B cell (primary cell): ENCODE data around the gene AAR2. TPM values are rescaled to one million over a fixed set of nuclear protein-coding genes. Genes with fewer than 3 reads are reported as not detected.

ENCODE experiments used
- ATAC-seq: fragments of 200-7000 bp; cut with Tn5 transposase; one replicate; pipeline ENCODE4 v1.10.0; 2021; ENCODE audit warnings: low read depth, mild to moderate bottlenecking, moderate number of reproducible peaks, moderate library complexity
- CTCF ChIA-PET: fragments of 350-600 bp; sonication (Branson Sonifier 250); formaldehyde crosslinking; loops from one replicate; lab custom pipeline; 2021; ENCODE audit warnings: antibody characterized with exemption, inconsistent platforms; lab: Charles Lee
- POLR2A ChIA-PET: fragments of 350-600 bp; sonication (Branson Sonifier 250); formaldehyde crosslinking; loops from one replicate; lab custom pipeline; 2021; ENCODE audit warnings: antibody characterized with exemption; lab: Charles Lee
- DNase-seq: peaks from one replicate; pipeline ENCODE4 v3.0.0; 2013
- H2AFZ ChIP-seq: 2 replicates; pipeline ENCODE4 v1.6.1; 2012; ENCODE audit warnings: mild to moderate bottlenecking, low read depth, low read length; ENCODE audit not compliant: insufficient read depth, poor library complexity, severe bottlenecking
- H3K27ac ChIP-seq, 2 donors: 1 replicate in 1 of 2; 2 replicates in 1 of 2; pipeline ENCODE4 v1.5.1; 2012 to 2013; ENCODE audit warnings: low read length in 2 of 2, mild to moderate bottlenecking in 2 of 2, moderate library complexity in 1 of 2
- H3K27me3 ChIP-seq, 4 experiments: fragments of 200-600 bp in 1 of 4; sonication (generic) in 1 of 4; replicated peaks in 1 of 4; 1 replicate in 2 of 4; 2 replicates in 2 of 4; pipeline versions ENCODE4 v1.6.1 to v1.7.0; 2013 to 2016; ENCODE audit warnings: low read length in 3 of 4, mild to moderate bottlenecking in 2 of 4, mixed read lengths in 1 of 4, moderate library complexity in 1 of 4; ENCODE audit not compliant: insufficient read depth in 4 of 4, control insufficient read depth in 3 of 4; ENCODE audit errors: control extremely low read depth in 1 of 4
- H3K36me3 ChIP-seq, 2 experiments: replicated peaks in 1 of 2; 1 replicate in 1 of 2; 2 replicates in 1 of 2; pipeline versions ENCODE4 v1.6.1 to v1.7.1; 2013; ENCODE audit warnings: low read length in 1 of 2; ENCODE audit not compliant: insufficient read depth in 2 of 2, control insufficient read depth in 1 of 2; ENCODE audit errors: control extremely low read depth in 1 of 2, extremely low read depth in 1 of 2
- H3K4me1 ChIP-seq, 2 donors: fragments of 200-600 bp in 1 of 2; sonication (generic) in 1 of 2; 1 replicate in 1 of 2; 2 replicates in 1 of 2; pipeline versions ENCODE4 v1.5.1 to v1.6.1; 2013 to 2017; ENCODE audit warnings: low read length in 2 of 2; ENCODE audit not compliant: control insufficient read depth in 2 of 2, insufficient read depth in 2 of 2
- H3K4me2 ChIP-seq: replicated peaks from 2 replicates; pipeline ENCODE3; 2012; ENCODE audit warnings: mild to moderate bottlenecking, low read depth, low read length; ENCODE audit not compliant: poor library complexity, severe bottlenecking
- H3K4me3 ChIP-seq, 5 experiments: fragments of 200-600 bp in 1 of 5; sonication (generic) in 1 of 5; 1 replicate in 3 of 5; 2 replicates in 2 of 5; pipeline versions ENCODE4 v1.5.1 to v1.7.0; 2011 to 2016; ENCODE audit warnings: low read length in 4 of 5, mild to moderate bottlenecking in 4 of 5, low read depth in 2 of 5, control low read depth in 1 of 5, moderate library complexity in 1 of 5; ENCODE audit not compliant: insufficient read depth in 1 of 5; ENCODE audit errors: control extremely low read depth in 1 of 5, extremely low read depth in 1 of 5
- H3K79me2 ChIP-seq: fragments of 200-600 bp; sonication (generic); one replicate; pipeline ENCODE4 v1.6.0; 2016; ENCODE audit warnings: low read length; ENCODE audit not compliant: control insufficient read depth, insufficient read depth
- H3K9ac ChIP-seq: fragments of 200-600 bp; sonication (generic); 2 replicates; pipeline ENCODE4 v1.6.1; 2017; ENCODE audit warnings: mild to moderate bottlenecking, low read length, moderate library complexity
- H3K9me3 ChIP-seq, 3 donors: one replicate each; pipeline versions ENCODE4 v1.6.1 to v1.7.1; 2013; ENCODE audit warnings: low read length in 2 of 3; ENCODE audit not compliant: control insufficient read depth in 2 of 3, insufficient read depth in 1 of 3; ENCODE audit errors: control extremely low read depth in 1 of 3
- H4K20me1 ChIP-seq: 2 replicates; pipeline ENCODE4 v1.6.0; 2012; ENCODE audit warnings: mild to moderate bottlenecking, low read length; ENCODE audit not compliant: insufficient read depth, control insufficient read depth, poor library complexity, severe bottlenecking
- H3K27ac Mint-ChIP-seq: one replicate; pipeline ENCODE4 v1.8.0; 2021; ENCODE audit warnings: mixed read lengths
- H3K27me3 Mint-ChIP-seq: one replicate; pipeline ENCODE4 v1.8.0; 2021; ENCODE audit warnings: mixed read lengths
- H3K4me1 Mint-ChIP-seq: one replicate; pipeline ENCODE4 v1.8.0; 2021; ENCODE audit warnings: mixed read lengths
- H3K4me3 Mint-ChIP-seq: one replicate; pipeline ENCODE4 v1.8.0; 2021; ENCODE audit warnings: mixed read lengths
- H3K9me3 Mint-ChIP-seq: one replicate; pipeline ENCODE4 v1.8.0; 2022; ENCODE audit warnings: mixed read lengths; ENCODE audit not compliant: insufficient read depth
- EZH2 ChIP-seq: IDR thresholded peaks from 2 replicates; pipeline ENCODE4 v1.6.1; 2012; ENCODE audit warnings: borderline replicate concordance, low read depth, mild to moderate bottlenecking, moderate library complexity, low read length; ENCODE audit not compliant: insufficient read depth, poor library complexity, severe bottlenecking
- WGBS: methylation state at CpG from one replicate; pipeline ENCODE4 v1.1.5; 2013; ENCODE audit warnings: missing lambda C conversion rate; ENCODE audit not compliant: insufficient coverage; 5-methylcytosine and 5-hydroxymethylcytosine counted together
- intact Hi-C: fragments of 100-400 bp; cut with micrococcal nuclease; formaldehyde crosslinking; loops from one replicate; pipeline ENCODE4 v1.10.0; 2022
- polyA minus RNA-seq: library from RNA; depleted of rRNA, polyadenylated mRNA; stranded (reverse); fragments of >200 nt; gene quantifications from 2 replicates; pipeline ENCODE4 v1.2.3, GENCODE V29; 2012
- polyA plus RNA-seq: library from polyadenylated mRNA; depleted of rRNA; stranded (reverse); fragments of >200 nt; gene quantifications from 2 replicates; pipeline ENCODE4 v1.2.3, GENCODE V29; 2012
- total RNA-seq, 2 donors: library from RNA; stranded (reverse); fragments of 120-200 nt in 1 of 2; gene quantifications; 1 replicate in 1 of 2; 2 replicates in 1 of 2; pipeline versions ENCODE4 v1.2.3 to v1.2.4, GENCODE V29; 2013 to 2022
- TF ChIP-seq, protein P1 (sequence below): fragments of 200-600 bp; IDR thresholded peaks from one replicate; pipeline ENCODE4 v1.8.0; 2022; ENCODE audit warnings: antibody characterized with exemption, mild to moderate bottlenecking

The AAR2 gene, protein sequence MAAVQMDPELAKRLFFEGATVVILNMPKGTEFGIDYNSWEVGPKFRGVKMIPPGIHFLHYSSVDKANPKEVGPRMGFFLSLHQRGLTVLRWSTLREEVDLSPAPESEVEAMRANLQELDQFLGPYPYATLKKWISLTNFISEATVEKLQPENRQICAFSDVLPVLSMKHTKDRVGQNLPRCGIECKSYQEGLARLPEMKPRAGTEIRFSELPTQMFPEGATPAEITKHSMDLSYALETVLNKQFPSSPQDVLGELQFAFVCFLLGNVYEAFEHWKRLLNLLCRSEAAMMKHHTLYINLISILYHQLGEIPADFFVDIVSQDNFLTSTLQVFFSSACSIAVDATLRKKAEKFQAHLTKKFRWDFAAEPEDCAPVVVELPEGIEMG
- 21.3 and 22.0 TPM in 2 replicates for total RNA-seq
- 18.7 TPM for total RNA-seq (2013)
- 9.5 and 10.3 TPM in 2 replicates for polyA plus RNA-seq
- 23.7 and 29.3 TPM in 2 replicates for polyA minus RNA-seq

DNA sequence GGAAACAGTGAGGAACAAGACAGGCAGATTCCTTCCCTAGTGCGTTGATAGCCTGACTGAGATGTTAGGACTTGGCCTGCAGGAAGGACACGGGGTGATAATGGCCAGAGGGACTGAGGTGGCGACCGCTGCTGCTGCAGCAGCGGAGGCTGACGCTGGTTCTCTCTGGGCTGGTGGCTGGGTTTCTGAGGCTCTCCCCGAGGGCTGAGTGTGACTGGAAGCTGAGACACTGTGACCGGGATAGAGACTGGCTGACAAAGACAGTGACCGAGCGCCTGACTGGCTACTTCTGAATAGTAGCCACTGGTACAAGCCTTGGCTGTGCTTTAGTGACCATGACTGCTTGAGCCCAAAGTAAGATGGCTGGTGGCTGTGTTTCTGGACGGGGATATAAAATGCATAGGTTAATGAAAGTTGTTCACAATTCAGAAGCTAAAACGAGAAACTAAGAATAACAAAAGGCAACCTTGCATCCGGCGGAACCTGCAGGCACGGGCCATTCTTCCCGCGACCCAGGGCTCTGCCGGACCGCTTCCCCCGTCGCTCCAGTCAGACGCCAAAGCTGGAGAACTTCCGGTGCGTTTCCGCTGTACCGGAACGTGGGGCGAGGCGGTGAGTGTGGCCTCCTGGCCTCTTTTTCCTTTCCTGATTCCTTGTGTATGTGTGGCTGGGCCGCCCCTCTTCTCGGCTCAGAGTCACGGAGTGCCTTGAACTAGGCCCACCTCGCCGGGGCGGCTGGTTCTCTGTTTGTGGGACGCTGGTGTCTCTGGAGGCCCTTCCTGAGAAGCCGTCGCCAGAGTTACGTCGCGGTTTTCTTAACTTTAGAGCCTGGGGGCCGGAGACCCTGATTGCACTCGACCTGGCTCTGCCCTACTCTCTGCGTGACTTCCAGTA lies at the start of gene AAR2:
TSS of gene AAR2 (plus strand) at position 587 of the 894 bp plus-strand sequence. CDS start 3,391 bp downstream, outside the sequence.
- TF ChIP-seq, protein P1, sequence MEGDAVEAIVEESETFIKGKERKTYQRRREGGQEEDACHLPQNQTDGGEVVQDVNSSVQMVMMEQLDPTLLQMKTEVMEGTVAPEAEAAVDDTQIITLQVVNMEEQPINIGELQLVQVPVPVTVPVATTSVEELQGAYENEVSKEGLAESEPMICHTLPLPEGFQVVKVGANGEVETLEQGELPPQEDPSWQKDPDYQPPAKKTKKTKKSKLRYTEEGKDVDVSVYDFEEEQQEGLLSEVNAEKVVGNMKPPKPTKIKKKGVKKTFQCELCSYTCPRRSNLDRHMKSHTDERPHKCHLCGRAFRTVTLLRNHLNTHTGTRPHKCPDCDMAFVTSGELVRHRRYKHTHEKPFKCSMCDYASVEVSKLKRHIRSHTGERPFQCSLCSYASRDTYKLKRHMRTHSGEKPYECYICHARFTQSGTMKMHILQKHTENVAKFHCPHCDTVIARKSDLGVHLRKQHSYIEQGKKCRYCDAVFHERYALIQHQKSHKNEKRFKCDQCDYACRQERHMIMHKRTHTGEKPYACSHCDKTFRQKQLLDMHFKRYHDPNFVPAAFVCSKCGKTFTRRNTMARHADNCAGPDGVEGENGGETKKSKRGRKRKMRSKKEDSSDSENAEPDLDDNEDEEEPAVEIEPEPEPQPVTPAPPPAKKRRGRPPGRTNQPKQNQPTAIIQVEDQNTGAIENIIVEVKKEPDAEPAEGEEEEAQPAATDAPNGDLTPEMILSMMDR, result no peak
- no peak for TF ChIP-seq EZH2
- Histone ChIP-seq H4K20me1 (no peaks in the 10 kb centered on the region), H3K79me2 (peaks cover 50% of the 10 kb centered on the region), H2AFZ (peak within 1 kb of the TSS; percentile 99), H3K9ac (peak within 1 kb of the TSS; percentile 85), H3K4me3 (peak within 1 kb of the TSS; percentile 78 to 89 (median 88)), H3K36me3 (peaks cover 0 to 16% of the 10 kb centered on the region in 2 experiments), H3K4me1 (peaks cover 10 to 16% of the 10 kb centered on the region in 2 donors), H3K27me3 (peaks cover 0 to 6% (median 0%) of the 10 kb centered on the region in 4 experiments), H3K4me2 (peak within 1 kb of the TSS; percentile 80), H3K27ac (peak within 1 kb of the TSS; percentile 54 to 91), H3K9me3 (no peaks in the 10 kb centered on the region)
- WGBS, result 21% methylated on average over 41 of the region's 44 CpGs
- ChIA-PET POLR2A (interaction anchor here (0.6 to 1.6 kb wide), 4 partner anchors 282 to 508 kb away, joined by 3 to 6 read pairs (median 4); partner anchors contain the start of genes SCAND1 and SLA2), CTCF (interaction anchor here (1.3 kb wide), 1 partner anchor 97 kb away, joined by 4 read pairs; no protein-coding TSS in a partner anchor)
- ATAC-seq (peak; percentile 91), DNase-seq (peak; percentile 78)
- H3K27me3 Mint-ChIP-seq, result peaks cover 12% of the 10 kb centered on the region
- peak within 1 kb of the TSS; percentile 90 for H3K27ac Mint-ChIP-seq
- no peaks in the 10 kb centered on the region for H3K9me3 Mint-ChIP-seq
- H3K4me3 Mint-ChIP-seq, result peak within 1 kb of the TSS; percentile 94
- peaks cover 35% of the 10 kb centered on the region for H3K4me1 Mint-ChIP-seq
- intact Hi-C loops, result loop anchor here (5.0 to 10.0 kb wide), 2 partner anchors 181 to 824 kb away; partner anchors contain the start of gene UQCC1
